ENCODE data around the gene MBD6. TPM values are rescaled to one million over a fixed set of nuclear protein-coding genes. Genes with fewer than 3 reads are reported as not detected.

MBD6 gene
- total RNA-seq, 1 experiment from 2014 or later, result 66.8 TPM

DNA sequence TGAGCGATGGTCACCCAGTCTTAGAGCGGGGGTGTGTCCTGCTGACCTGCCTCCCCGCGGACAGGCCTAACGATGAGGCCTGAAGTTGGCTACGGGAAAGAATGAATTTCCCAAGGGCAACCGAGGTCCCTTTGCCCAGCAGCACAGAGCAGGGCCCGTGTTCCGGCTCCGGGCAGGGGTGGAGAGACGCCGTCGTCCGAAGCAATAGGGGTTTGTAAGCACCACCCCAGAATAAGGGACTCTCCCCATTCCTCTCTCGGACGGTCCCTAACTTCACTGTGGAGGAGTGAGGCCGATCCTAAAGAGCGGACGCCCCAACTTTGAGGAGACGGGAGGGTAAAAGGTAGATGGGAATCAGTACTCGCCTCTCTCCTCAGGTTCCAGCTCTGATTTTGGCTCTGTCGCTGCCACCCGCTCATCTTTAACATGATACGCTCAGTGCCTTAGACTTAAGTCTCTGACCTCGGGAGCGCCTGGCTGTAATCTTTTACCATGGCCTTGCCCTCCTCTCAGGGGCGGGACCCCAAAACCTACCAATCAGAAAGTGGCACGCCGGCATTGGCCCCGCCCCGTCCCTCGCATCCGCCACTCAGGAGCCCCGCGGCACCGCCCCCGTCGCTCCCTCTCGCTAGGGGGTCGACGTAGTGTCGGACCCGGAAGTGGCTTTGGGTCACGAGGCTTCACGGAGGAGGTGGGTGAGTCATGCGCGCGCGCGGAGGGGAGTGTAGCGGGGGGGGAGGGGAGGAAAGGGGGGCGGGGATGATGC lies 2.4 kb upstream of the MBD6 start, which contains the start of gene DDIT3:
Gene DDIT3 (minus strand): TSS at position 462 of the 766 bp plus-strand sequence. CDS start 3,108 bp downstream, outside the sequence.
- Histone ChIP-seq H3K9ac (ENCODE audit: extremely low read depth, insufficient read length, low read length) (peak within 1 kb of the TSS; percentile 94), H3K9me3 (ENCODE audit: control insufficient read depth, low read depth, low read length) (no peaks in the 10 kb centered on the region), H2BK120ac (ENCODE audit: low read depth, low read length, poor library complexity, severe bottlenecking) (no peak within 1 kb of the TSS), H3K4me1 (ENCODE audit: insufficient read depth, low read length) (peaks cover 3% of the 10 kb centered on the region; the same call in 1 of the 2 replicates), H3K14ac (ENCODE audit: insufficient read depth, low read length) (peak within 1 kb of the TSS; percentile 93), H4K20me1 (ENCODE audit: control insufficient read depth, insufficient read depth, insufficient read length) (no peaks in the 10 kb centered on the region), H3K23me2 (ENCODE audit: insufficient read length, low read depth, low read length, poor library complexity, severe bottlenecking) (peaks cover 22% of the 10 kb centered on the region), H4K8ac (replicated peaks; ENCODE audit: insufficient read length, low read depth, low read length) (no peak within 1 kb of the TSS), H3K18ac (ENCODE audit: insufficient read length, low read depth, low read length) (peak within 1 kb of the TSS; percentile 88), H3K23ac (ENCODE audit: insufficient read length, low read depth, low read length) (no peak within 1 kb of the TSS), H2BK15ac (ENCODE audit: low read depth, low read length) (no peak within 1 kb of the TSS), H3K79me2 (ENCODE audit: insufficient read depth, low read length) (0 out of 2 replicates have a peak, but pooled peaks cover under 1% of the 10 kb centered on the region), H3K4me2 (ENCODE audit: insufficient read depth, insufficient read length, low read length) (peak within 1 kb of the TSS; percentile 87), H3K27me3 (ENCODE audit: insufficient read depth, low read length) (no peaks in the 10 kb centered on the region), H4K91ac (ENCODE audit: insufficient read length, low read depth, low read length) (no peak within 1 kb of the TSS), H3K79me1 (ENCODE audit: insufficient read depth, low read depth, low read length, poor library complexity, severe bottlenecking) (no peaks in the 10 kb centered on the region), H3T11ph (ENCODE audit: low read length) (no peak within 1 kb of the TSS), H2AK5ac (ENCODE audit: insufficient read length, low read length) (no peak within 1 kb of the TSS), H2BK12ac (ENCODE audit: insufficient read length, low read depth, low read length) (no peak within 1 kb of the TSS), H2BK5ac (ENCODE audit: insufficient read length, low read length) (no peak within 1 kb of the TSS), H2AFZ (ENCODE audit: low read length) (no peak within 1 kb of the TSS), H3K27ac (ENCODE audit: insufficient read length, low read depth, low read length) (peak within 1 kb of the TSS; percentile 90), H2BK20ac (ENCODE audit: low read depth, low read length, poor library complexity, severe bottlenecking) (no peak within 1 kb of the TSS), H3K4ac (ENCODE audit: low read depth, low read length) (no peak within 1 kb of the TSS), H4K5ac (ENCODE audit: insufficient read length, low read depth, low read length) (peak within 1 kb of the TSS; percentile 63), H3K56ac (ENCODE audit: insufficient read length, low read depth, low read length) (peak within 1 kb of the TSS; percentile 31)
- TF ChIP-seq, protein P1, sequence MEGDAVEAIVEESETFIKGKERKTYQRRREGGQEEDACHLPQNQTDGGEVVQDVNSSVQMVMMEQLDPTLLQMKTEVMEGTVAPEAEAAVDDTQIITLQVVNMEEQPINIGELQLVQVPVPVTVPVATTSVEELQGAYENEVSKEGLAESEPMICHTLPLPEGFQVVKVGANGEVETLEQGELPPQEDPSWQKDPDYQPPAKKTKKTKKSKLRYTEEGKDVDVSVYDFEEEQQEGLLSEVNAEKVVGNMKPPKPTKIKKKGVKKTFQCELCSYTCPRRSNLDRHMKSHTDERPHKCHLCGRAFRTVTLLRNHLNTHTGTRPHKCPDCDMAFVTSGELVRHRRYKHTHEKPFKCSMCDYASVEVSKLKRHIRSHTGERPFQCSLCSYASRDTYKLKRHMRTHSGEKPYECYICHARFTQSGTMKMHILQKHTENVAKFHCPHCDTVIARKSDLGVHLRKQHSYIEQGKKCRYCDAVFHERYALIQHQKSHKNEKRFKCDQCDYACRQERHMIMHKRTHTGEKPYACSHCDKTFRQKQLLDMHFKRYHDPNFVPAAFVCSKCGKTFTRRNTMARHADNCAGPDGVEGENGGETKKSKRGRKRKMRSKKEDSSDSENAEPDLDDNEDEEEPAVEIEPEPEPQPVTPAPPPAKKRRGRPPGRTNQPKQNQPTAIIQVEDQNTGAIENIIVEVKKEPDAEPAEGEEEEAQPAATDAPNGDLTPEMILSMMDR (conservative IDR thresholded peaks at IDR 0.05), result no peak
- Mint-ChIP-seq H3K27ac (peak within 1 kb of the TSS; percentile 92 to 99 (median 98)), H3K9me3 (no peaks in the 10 kb centered on the region), H3K4me1 (peaks cover 37 to 48% of the 10 kb centered on the region in 2 experiments), H3K4me3 (peak within 1 kb of the TSS; percentile 93 to 96), H3K36me3 (ENCODE audit: insufficient read depth in 1 of 3, low read depth in 3 of 3) (peaks cover 34 to 53% (median 53%) of the 10 kb centered on the region in 3 experiments), H3K27me3 (ENCODE audit: low read depth) (no peaks in the 10 kb centered on the region; the same call in 1 of the 2 replicates)
- DNase-seq, result peak; percentile 100
- no CpG with 5 or more reads among the region's 52 CpGs for WGBS (ENCODE audit: extremely low coverage, insufficient read length, low lambda C conversion rate)

Data from H9 (cell line).